ENCODE measurements around the gene DDX49.
A peak's percentile ranks its signal among the peaks of the same experiment; 100 is the strongest.
"Not testable (repeated sequence)": the region's sequence is repeated elsewhere in the genome, so short reads cannot be mapped to it uniquely, and the experiment has no call there.

Gene DDX49

GRCh38 chr19:18899624-18900560 is 19.6 kb upstream of the DDX49 start:
- no peak for TF ChIP-seq PAX5 (IDR thresholded peaks at IDR 0.05; ENCODE audit: insufficient read depth, low read length, severe bottlenecking)
- no peak for TF ChIP-seq POLR2AphosphoS5 (IDR thresholded peaks at IDR 0.05; ENCODE audit: low read depth, low read length)
- no peak for TF ChIP-seq POU2F2 (IDR thresholded peaks at IDR 0.05; ENCODE audit: low read depth, low read length)
- no peak for TF ChIP-seq POLR2A (IDR thresholded peaks at IDR 0.05; ENCODE audit: low read depth, low read length)
- no peak for TF ChIP-seq SPI1 (IDR thresholded peaks at IDR 0.05; ENCODE audit: low read depth, low read length)
- TF ChIP-seq TAF1 (IDR thresholded peaks at IDR 0.05; ENCODE audit: low read depth, low read length) = no peak
- no peak for DNase-seq (ENCODE audit: insufficient read length, low spot score)
- no peak for FAIRE-seq

- TF ChIP-seq SPI1 (IDR thresholded peaks at IDR 0.05; ENCODE audit: low read depth, low read length) = no peak
- TF ChIP-seq PAX5 (IDR thresholded peaks at IDR 0.05; ENCODE audit: insufficient read depth, low read length, severe bottlenecking) = no peak
- no peak for TF ChIP-seq POLR2A (IDR thresholded peaks at IDR 0.05; ENCODE audit: low read depth, low read length)
- no peak for TF ChIP-seq POLR2AphosphoS5 (IDR thresholded peaks at IDR 0.05; ENCODE audit: low read depth, low read length)
- TF ChIP-seq POU2F2 (IDR thresholded peaks at IDR 0.05; ENCODE audit: low read depth, low read length) = no peak
- TF ChIP-seq TAF1 (IDR thresholded peaks at IDR 0.05; ENCODE audit: low read depth, low read length) = no peak
- no peak for DNase-seq (ENCODE audit: insufficient read length, low spot score)
Measured at GRCh38 chr19:18900700-18901481, 18.6 kb upstream of the DDX49 start.

GRCh38 chr19:18901491-18901890 is 18.0 kb upstream of the DDX49 start:
- TF ChIP-seq POU2F2 (IDR thresholded peaks at IDR 0.05; ENCODE audit: low read depth, low read length) = no peak
- no peak for TF ChIP-seq SPI1 (IDR thresholded peaks at IDR 0.05; ENCODE audit: low read depth, low read length)
- no peak for TF ChIP-seq POLR2A (IDR thresholded peaks at IDR 0.05; ENCODE audit: low read depth, low read length)
- TF ChIP-seq PAX5 (IDR thresholded peaks at IDR 0.05; ENCODE audit: insufficient read depth, low read length, severe bottlenecking) = no peak
- no peak for TF ChIP-seq TAF1 (IDR thresholded peaks at IDR 0.05; ENCODE audit: low read depth, low read length)
- no peak for TF ChIP-seq POLR2AphosphoS5 (IDR thresholded peaks at IDR 0.05; ENCODE audit: low read depth, low read length)
- DNase-seq (ENCODE audit: insufficient read length, low spot score) (no peak), FAIRE-seq (no peak)

More at GRCh38 chr19:18900700-18901481, 18.6 kb upstream of the DDX49 start:
- FAIRE-seq = no peak

GRCh38 chr19:18902519-18902918 is 17.0 kb upstream of the DDX49 start:
- DNase-seq (ENCODE audit: insufficient read length, low spot score); FAIRE-seq: not testable (repeated sequence)

- TF ChIP-seq SPI1 (IDR thresholded peaks at IDR 0.05; ENCODE audit: low read depth, low read length) (no peak), POLR2AphosphoS5 (IDR thresholded peaks at IDR 0.05; ENCODE audit: low read depth, low read length) (0 out of 2 replicates have a peak, but pooled peaks have one; percentile 28), POU2F2 (IDR thresholded peaks at IDR 0.05; ENCODE audit: low read depth, low read length) (no peak)
Measured at GRCh38 chr19:18903156-18904037, 16.1 kb upstream of the DDX49 start.

GRCh38 chr19:18904334-18905057 is 15.0 kb upstream of the DDX49 start:
- FAIRE-seq (no peak), DNase-seq (ENCODE audit: insufficient read length, low spot score) (no peak)
- no peak for TF ChIP-seq POLR2A (IDR thresholded peaks at IDR 0.05; ENCODE audit: low read depth, low read length)
- no peak for TF ChIP-seq POLR2AphosphoS5 (IDR thresholded peaks at IDR 0.05; ENCODE audit: low read depth, low read length)
- TF ChIP-seq POU2F2 (IDR thresholded peaks at IDR 0.05; ENCODE audit: low read depth, low read length) = no peak

More at GRCh38 chr19:18903156-18904037, 16.1 kb upstream of the DDX49 start:
- no peak for DNase-seq (ENCODE audit: insufficient read length, low spot score)
- no peak for FAIRE-seq

- FAIRE-seq = no peak
Measured at GRCh38 chr19:18905058-18905456, 14.5 kb upstream of the DDX49 start.

GRCh38 chr19:18905513-18906236 is 13.8 kb upstream of the DDX49 start:
- DNase-seq (ENCODE audit: insufficient read length, low spot score) (no peak), FAIRE-seq (no peak)
- no peak; the same call in none of the 2 replicates for TF ChIP-seq POLR2AphosphoS5 (IDR thresholded peaks at IDR 0.05; ENCODE audit: low read depth, low read length)
- TF ChIP-seq SPI1 (IDR thresholded peaks at IDR 0.05; ENCODE audit: low read depth, low read length) = no peak
- no peak for TF ChIP-seq PAX5 (IDR thresholded peaks at IDR 0.05; ENCODE audit: insufficient read depth, low read length, severe bottlenecking)
- no peak for TF ChIP-seq TAF1 (IDR thresholded peaks at IDR 0.05; ENCODE audit: low read depth, low read length)
- TF ChIP-seq POLR2A (IDR thresholded peaks at IDR 0.05; ENCODE audit: low read depth, low read length) = no peak
- no peak for TF ChIP-seq POU2F2 (IDR thresholded peaks at IDR 0.05; ENCODE audit: low read depth, low read length)

More at GRCh38 chr19:18905058-18905456, 14.5 kb upstream of the DDX49 start:
- no peak for DNase-seq (ENCODE audit: insufficient read length, low spot score)
- TF ChIP-seq PAX5 (IDR thresholded peaks at IDR 0.05; ENCODE audit: insufficient read depth, low read length, severe bottlenecking) (no peak), TAF1 (IDR thresholded peaks at IDR 0.05; ENCODE audit: low read depth, low read length) (no peak), POU2F2 (IDR thresholded peaks at IDR 0.05; ENCODE audit: low read depth, low read length) (no peak), POLR2A (IDR thresholded peaks at IDR 0.05; ENCODE audit: low read depth, low read length) (no peak), POLR2AphosphoS5 (IDR thresholded peaks at IDR 0.05; ENCODE audit: low read depth, low read length) (no peak), SPI1 (IDR thresholded peaks at IDR 0.05; ENCODE audit: low read depth, low read length) (no peak)
